Umbilical cord (tissue), 2 donors: Measurements from ENCODE around the gene VDR. TPM values are rescaled to one million over a fixed set of nuclear protein-coding genes. Genes with fewer than 3 reads are reported as not detected.
"Not testable (repeated sequence)": the region's sequence is repeated elsewhere in the genome, so short reads cannot be mapped to it uniquely, and the experiment has no call there.

Source experiments
- DNase-seq: peaks from one replicate; pipeline ENCODE4 v3.0.0-alpha.2; 2015; ENCODE audit warnings: low spot score
- total RNA-seq: library from RNA; depleted of rRNA; stranded (reverse); fragments of >200 nt; gene quantifications from one replicate; pipeline ENCODE4 v1.2.3, GENCODE V29; 2014; ENCODE audit warnings: low replicate concordance; ENCODE audit not compliant: insufficient read depth

VDR gene
- total RNA-seq, 1 donor from 2014 or later, result 4.1 TPM

DNA sequence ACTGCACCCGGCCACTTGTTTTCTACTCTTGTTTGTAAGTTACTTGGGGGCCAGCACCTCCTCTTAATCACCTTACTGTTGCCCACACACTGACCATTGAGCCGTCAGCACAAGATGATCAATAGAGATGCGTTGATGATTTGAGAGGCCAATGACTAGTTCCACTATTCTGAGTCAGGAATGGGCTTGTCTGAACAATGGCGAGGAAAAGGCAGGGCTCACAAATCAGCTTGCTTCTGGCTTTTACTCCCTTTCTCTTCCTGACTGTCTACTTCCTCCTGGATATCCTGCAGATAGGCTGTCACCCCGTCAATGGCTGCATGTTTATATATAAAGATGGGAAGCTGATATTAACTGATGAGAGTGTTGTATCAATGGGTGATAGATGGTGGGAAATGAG, 55.9 kb downstream of the VDR start:
- DNase-seq, result no peak

DNA sequence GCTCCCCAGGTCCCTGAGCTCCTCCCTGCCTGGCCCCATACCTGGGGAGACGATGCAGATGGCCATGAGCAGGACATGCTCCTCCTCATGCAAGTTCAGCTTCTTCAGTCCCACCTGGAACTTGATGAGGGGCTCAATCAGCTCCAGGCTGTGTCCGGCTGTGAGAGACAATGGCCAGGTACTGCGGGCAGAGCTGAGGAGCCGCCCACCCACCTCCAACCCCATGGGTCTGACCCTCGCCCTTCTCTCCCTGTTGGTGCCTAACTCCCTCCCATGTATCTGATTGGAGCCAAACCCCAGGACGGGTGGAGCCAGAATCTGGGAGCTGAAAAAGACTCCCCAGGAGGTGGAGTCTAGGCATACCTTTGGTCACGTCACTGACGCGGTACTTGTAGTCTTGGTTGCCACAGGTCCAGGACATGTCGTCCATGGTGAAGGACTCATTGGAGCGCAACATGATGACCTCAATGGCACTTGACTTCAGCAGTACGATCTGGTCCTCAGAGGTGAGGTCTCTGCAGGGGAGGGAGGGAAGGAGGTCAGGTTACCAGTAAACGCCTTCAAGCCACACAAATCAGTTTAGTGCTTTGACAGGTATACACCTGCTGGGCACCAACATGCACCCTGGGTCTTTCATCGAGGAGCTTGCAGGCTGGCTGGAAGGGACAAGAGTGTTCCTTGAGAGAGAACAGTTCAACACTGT, 58.3 kb downstream of the VDR start:
- DNase-seq, result no peak

DNA sequence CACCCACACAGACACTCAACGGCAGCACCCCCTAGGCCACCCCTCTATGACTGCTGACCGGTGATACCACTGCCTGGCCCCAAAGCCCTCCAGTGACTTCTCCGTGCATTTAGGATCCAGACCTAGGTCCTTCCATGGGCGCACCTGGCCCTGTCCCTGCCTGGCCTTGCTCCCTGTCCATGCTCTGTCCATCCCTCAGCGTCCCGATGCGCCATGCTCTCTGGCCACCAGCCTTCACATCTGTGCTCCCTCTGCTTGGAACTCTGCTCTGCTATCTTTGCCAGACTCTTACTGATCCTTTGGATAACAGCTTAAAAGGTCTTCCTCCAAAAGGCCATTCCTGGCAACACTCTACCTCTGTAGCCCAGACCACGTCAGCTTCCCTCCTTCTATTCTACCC, 59.7 kb downstream of the VDR start:
- no peak for DNase-seq

DNA sequence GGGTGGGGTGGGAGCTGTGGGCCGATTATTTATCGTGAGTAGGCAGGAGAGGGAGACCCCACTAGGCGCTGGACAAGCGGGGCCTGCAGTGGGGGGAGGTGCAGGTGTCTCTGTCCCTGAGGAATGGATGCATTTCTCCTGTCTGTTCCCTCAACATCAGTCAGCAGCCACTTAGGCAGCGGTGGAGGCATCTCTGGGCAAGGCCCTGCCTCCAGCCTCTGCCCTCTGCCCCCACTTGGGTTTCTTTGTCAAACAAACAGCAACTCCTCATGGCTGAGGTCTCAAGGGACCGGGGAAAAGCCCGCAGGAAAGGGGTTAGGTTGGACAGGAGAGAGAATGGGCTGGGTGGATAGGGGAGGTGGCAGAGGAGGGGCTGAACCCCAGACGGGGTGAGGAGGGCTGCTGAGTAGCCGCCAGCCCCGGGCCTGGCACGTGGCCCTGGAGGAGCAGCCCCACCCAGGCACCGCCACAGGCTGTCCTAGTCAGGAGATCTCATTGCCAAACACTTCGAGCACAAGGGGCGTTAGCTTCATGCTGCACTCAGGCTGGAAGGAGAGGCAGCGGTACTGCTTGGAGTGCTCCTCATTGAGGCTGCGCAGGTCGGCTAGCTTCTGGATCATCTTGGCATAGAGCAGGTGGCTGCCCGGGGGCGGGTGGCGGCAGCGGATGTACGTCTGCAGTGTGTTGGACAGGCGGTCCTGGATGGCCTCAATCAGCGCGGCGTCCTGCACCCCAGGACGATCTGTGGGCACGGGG, 60.4 kb downstream of the VDR start:
- DNase-seq, result no peak

DNA sequence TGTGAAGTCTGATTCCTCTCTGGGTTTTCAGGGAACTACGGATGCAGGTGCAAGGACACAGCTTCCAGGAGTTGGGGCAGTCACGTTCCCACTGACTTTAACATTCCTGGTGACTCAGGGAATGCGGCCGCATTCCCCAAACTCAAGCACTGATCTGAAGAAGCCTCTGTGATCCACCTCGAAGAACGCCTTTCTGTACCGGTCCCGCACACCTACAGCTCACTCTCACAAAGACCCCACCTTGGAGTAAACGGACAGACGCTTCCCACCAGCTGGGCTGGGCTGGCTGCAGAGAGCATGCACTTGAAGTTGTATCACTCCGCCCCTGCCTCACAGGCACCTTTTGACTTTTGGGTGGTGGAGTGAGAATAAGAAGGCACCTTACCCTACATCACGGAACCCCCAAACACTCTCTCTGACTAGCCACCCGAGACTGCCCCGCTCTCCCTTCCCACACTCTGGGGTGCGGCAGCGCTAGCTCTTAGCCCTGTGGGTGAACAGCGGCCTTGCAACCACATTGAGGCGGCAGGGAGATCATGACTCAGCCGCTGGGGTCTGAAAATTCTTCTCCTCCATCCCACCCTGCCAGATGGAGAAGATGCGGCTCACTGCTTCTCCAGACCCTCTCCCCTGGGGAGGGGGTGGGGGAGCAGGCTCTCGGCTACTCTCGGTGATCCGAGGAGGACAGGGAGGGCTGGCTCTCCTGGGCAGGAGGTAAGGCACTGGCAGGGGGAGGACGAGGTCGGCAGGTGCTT, 61.4 kb downstream of the VDR start:
- no peak for DNase-seq

DNA sequence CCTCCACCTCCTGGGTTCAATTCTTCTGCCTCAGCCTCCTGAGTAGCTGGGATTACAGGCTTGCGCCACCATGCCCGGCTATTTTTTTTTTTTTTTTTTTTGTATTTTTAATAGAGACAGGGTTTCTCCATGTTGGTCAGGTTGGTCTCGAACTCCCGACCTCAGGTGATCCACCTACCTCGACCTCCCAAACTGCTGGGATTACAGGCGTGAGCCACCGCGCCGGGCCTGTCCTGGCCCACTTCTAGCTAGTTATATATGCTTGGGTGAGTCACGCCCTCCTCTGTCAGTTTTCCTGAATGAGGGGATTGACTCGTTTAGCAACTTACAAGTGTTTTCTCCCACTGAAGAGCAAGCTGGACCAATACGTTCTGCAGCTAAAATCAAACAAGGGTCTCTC, 62.3 kb downstream of the VDR start:
- DNase-seq, result not testable (repeated sequence)

DNA sequence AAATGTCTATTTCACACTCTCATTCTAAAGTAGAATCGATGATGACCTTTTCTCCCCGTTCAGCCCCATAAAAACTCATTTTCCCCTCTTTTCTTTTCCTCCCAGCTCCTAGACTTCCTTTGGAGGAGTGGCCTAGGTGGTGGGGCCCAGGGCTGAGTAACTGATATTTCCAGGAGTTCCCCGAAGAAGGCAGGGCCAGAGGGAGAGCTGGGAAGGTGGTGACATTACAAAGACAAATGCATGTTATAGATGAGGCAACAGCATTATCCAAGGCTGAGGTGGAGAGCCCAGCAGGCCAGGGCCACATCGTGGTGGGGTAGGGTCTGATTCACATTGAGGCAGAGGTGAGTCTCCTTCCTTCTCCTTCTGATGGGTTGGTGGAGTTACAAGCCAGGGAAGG, 62.9 kb downstream of the VDR start:
- peak; percentile 69 for DNase-seq

DNA sequence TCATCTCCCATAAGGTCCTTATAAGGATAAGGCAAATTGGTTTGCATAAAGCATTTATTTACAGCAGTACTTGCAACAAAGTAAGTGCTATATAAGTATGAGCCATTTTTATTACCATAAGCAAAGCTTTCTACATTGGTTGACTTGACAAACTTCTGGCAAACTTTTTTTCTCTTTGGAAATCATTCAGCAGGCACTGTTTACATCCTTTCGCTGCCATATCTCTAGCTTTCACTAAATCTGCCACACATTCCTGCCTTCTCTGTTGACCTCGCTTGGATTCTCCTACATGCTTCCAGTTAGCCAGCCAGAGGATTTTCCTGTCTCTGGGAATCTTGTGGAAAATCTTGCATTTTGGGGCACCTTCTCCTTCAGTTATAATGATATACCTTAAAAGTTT, 63.3 kb downstream of the VDR start:
- DNase-seq, result peak; percentile 81

DNA sequence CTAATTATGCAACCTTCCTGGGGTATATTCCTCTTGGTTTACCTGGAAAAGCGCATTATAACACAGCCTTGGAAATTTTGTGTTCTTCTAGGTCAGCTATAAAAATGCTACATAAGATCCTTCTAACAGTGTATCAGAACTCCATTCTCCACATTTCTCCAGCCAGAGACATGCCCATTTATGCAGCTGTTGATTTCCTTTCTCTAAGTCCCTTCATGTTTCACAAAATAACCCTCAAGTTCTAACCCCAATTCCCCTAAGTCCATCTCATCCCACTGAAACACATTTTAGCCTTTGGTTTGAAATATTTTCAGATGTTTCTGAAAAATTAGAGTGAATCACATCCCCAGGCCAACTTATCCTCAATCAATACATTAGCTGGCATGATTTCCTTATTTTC, 64.2 kb downstream of the VDR start:
- no peak for DNase-seq

DNA sequence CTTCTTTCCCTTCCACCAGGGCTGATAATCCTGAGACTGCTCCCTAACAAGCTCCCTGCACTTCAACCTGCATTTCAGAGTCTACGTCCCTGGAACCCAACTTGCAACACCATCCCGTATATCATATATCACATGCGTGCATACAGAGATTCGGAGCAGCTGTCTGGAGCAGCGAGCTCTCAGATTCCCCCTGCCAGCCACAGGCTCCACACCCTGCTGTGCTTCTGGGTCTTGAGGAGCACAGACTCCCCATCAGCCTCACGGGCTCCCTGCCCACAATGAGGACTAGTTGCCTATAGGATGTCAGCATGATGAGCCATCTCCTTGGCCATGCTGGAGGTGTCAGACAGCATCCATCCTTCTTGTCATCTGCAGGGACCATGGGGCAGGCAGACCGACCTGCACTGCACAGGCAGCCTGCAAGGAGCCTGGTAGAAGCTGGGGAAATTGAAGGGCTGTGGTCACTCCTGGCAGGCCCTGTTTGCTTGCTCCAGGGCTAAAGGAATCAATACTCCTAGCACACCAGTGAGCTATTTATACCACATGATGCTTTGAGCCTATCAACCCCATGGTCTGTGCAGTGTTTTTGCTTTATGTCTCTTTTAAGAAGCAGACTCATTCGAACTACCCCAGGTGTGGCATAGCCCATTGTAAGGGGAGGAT, 65.4 kb downstream of the VDR start:
- no peak for DNase-seq

DNA sequence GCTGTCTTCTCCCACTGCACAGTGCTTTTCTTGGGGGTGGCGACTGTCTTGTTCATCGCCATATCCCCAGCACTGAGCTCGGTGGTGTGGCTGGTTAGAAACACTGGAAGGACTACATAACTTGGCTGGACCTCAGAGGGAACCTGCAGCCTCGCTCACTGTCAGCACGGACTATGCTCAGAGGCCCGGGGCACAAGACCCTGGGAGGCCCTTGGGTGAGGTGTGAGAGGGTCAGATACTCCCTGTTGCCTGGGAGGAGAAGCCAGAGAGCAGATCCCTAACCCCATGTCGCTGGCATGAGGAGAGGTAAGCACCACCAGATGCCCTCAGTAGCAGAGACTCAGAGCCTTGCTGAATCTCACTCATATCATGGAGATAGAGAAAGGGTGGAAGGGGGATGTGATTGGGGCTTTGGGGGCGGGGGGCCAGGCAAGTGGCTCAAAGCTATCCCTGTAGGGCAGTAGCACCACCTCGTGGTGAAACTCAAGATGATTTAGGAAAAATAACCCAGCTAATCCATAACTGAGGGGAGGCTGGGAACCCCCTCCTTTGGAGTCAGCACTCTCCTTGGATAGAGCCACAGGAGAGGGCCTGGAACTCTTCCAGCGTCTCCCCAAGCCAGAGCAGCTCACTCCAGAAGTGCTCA, 66.4 kb downstream of the VDR start:
- no peak for DNase-seq

DNA sequence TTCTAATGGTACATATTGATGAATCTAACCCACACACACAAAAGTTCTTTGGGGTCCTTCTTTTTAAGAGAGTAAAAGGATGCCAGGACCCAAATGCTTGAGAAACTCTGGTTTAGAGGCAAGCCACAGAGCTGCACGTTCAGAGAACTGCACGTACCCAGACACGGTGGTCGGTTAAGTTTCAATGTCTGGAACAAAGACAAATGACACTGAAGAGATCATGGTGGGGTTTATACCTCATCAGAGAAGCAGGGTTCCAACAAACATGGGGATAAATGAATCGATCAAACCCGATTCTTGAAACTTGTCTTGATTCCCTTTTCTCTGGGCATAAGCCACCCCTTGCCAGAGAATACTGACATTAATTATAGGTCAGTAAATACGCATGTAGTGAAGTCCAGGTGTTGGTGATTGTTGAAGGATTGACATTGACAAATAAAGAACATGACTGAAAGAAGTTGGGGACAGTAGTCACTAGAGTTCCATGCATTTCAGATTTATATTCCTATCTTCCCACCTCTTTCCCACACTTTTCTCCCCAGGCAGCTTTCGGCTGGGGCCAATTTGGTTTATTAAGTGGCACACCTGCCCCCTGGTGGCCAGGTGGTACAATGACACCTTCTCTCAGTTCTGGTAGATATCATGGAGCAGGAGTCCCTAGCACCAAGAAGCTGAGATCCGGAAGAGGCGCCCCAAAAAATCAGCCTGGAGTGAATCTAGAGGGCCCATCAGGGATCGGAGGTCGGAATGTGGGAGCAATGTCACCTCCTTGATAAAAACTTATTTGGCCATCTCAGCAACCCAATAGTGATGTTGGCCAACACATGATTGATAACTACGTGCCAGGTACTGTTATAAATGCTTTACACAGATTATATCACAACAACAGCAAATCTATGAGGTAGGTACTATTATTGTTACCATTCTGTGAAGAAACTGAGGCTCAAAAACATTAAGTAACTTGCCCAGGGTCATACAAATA, 67.3 kb downstream of the VDR start:
- peak; percentile 74 for DNase-seq

DNA sequence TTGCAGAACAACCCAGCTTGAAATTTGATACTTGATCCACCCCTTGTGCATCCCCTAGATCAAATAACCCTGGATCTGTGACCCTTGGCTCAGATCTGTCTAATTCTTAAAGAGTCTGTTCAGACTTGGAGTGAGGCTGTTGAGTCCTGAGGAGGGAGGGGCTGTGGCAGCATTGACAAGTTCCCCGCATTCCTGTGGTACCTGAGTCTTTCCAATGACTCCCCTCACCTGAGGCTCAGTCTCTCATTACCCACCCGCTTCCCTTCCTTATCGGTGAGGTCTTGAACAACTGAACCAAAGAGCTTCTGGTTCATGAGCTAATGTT, 69.0 kb downstream of the VDR start:
- DNase-seq, result peak; percentile 76

DNA sequence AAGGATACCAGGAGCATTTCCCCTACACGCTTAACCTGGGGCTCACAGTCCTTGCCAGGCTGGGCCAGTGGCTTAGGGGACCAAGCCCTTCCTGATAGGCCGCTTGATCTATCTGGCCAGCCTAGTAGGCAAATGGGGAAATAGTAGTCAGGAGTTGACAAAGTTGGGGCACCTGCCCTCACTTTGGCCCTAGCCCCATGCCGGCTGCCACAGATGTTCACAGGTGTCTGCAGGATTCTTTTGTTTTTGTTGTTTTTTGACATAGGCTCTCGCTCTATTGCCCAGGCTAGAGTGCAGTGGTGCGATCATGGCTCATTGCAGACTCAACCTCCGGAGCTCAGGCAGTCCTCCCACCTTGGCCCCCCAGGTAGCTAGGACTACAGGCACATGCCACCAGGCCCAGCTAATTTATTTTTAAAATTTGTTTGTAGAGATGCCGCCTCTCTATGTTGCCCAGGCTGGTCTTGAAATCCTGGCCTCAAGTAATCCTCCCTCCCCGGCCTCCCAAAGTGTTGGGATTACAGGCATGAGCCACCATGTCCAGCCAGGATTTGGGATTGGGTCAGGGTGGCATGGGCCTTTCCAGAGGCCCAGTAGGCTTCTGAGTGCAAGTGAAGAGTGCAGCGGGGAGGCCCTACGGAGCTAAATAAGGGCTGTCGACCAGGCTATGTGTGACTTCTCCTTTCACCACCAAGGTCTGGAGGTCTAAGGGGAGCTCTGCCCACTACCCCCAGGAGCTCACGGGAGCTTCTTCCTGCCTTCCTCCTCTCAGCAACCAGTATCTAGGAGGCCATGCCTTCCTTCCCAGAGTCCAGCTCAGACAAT, 69.6 kb downstream of the VDR start:
- DNase-seq, result no peak

DNA sequence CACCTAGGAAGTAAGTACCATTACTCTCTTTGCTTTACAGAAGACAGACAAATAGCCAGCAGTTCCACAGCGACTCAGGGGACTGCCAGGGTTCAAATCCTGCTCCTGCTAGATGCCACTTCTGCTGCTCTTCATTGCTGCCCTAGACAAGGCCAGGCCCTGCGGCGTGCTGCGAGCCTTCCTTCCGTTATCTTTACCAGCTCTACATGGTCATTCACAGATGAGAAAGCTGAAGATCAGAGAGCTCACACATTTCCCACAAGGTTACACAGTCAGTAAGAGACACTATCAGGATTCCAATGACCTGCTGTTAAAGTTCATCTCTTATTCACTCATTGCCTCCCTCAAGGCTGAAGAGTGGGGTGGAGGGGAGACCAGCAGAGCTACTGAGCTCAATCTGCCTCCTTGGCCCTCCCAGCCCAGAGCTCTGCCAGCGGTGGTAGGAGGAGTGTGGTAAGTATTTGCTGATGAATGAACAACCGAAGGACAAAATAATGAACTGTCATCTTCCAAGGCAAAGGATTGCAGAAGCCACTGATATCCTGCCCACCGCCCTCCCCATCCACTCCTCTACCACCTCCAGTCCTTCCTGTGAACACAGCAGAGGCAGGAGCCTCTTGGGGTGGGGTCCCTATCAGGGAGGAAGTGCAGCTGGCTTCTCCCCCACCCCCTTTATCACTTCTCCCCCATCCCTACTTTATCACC, 70.4 kb downstream of the VDR start:
- DNase-seq, result no peak

DNA sequence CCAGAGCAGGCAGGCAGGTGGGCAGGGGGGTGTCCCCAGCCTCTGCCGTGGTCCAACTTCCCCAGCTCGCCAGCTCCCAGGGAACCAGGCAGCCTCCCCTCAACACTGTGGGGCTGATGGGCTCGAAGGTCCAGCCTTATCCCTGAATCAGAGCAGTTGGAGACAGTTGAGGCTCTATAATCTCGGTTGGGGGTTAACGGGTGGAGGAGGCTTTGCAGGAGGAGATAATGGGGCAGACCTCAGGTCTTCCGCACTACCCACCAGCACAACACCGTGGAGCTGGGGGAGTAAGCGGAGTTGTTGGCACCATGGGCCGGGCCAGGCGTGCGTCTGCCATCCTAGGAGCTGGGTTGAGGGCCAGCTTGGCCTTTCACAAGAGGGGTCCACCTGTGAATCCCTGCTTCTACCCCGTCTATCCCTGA, 71.2 kb downstream of the VDR start:
- no peak for DNase-seq

DNA sequence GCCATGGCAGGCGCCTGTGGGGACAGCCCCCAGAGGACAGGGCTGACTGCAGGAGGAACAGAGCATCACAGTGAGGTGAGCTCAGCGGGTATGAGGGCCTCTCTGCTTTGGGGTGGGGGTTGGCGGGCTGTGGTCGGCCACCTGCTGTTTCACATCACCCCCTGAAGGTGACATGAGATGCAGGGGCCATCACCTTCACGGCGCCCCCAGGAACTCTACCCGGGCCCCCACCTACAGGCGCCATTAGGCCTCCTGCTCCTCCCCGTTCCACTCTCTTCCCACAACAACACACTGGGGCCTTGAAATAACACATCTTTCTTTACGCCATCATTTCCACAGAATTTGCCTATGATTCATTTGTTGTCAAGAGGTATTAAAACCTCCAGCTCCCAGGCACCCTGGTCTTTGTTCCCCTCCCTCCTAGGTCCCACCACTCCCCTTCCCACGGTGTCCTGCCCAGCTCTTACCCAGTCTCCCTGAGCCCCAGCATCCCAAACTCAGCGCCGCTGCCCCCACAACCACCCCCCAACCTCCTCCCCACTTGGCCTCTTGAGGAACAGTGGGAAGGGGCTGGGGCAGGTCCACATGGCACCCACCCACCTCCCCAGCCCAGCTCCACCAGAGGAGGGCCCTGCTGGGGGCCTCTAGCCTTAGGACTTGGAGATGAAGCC, 72.4 kb downstream of the VDR start:
- DNase-seq, result no peak

DNA sequence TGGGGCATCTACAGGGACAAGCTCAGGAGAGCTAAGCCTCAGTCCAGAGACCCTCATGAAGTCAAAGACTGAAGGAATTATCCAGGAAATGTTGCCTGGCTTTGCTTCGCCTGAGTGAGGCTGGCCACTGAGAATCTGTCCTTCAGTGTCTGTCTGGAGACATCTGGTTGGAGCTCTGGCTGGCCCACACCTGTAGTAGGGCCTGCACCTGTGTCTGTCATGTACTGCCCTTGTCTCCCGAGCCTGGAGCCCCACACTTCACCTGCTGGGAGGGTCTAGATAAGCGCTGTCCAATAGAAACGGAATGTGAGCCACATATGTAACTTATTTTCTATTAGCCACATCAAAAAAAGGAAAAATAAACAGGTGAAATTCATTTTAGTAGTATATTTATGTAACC, 75.2 kb downstream of the VDR start:
- DNase-seq, result no peak
